Measurements from ENCODE around the gene CAMLG.

CAMLG gene

DNA sequence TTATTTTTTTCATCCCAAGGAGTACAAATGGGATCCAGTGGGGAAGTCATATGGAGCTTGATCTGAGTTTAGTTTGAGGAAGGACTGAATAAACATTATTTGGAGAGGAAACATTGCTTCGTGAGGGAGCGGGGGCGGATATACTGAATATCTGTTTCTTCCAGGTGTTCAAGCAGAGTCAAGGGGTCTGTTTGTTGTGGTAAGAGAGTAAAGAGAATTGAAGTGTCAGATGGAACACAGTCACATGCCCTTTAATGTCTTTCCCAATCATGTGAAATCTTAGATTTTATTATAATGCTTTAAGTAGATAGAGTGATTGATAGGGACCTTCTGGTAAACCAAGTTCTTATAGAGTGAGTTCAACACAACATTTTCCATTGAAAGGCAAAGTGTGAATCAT, 53.9 kb downstream of the CAMLG start:
- H3K4me1 Mint-ChIP-seq, result no peaks in the 10 kb centered on the region
- H3K27me3 Mint-ChIP-seq, result no peaks in the 10 kb centered on the region
- no peak overlapping the region for H3K27ac Mint-ChIP-seq (ENCODE audit: low read depth)
- no peaks in the 10 kb centered on the region for H3K9me3 Mint-ChIP-seq
- no peak overlapping the region for H3K4me3 Mint-ChIP-seq
- peaks cover 64% of the 10 kb centered on the region for H3K36me3 Mint-ChIP-seq (ENCODE audit: insufficient read depth)
- ATAC-seq (replicated peaks; ENCODE audit: extremely low read depth, poor library complexity, severe bottlenecking), result no peak
- no peak for DNase-seq (ENCODE audit: low spot score in 2 of 2)

DNA sequence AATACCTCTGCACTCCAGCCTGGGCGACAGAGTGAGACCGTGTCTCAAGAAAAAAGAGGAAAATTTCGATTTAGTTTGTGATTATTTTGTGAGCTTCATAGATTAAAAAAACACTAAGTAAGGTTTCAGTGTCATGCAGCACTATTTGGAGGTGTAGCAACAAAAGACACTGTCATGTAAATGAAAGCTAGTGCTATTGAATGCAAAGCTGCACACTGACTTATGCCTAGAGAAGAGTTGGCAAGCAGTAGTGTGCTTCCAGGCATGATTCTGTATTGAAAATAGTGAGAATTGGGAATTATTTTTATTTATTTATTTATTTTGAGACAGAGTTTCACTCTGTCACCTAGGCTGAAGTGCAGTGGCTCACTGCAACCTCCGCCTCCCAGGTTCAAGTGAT, 54.8 kb downstream of the CAMLG start:
- no peak overlapping the region for H3K27ac Mint-ChIP-seq (ENCODE audit: low read depth)
- no peak for DNase-seq (ENCODE audit: low spot score in 2 of 2)
- H3K27me3 Mint-ChIP-seq, result no peaks in the 10 kb centered on the region
- ATAC-seq (replicated peaks; ENCODE audit: extremely low read depth, poor library complexity, severe bottlenecking), result no peak
- H3K9me3 Mint-ChIP-seq, result no peaks in the 10 kb centered on the region
- H3K4me3 Mint-ChIP-seq, result no peak overlapping the region
- peaks cover 65% of the 10 kb centered on the region for H3K36me3 Mint-ChIP-seq (ENCODE audit: insufficient read depth)
- no peaks in the 10 kb centered on the region for H3K4me1 Mint-ChIP-seq

- Mint-ChIP-seq H3K27me3 (no peaks in the 10 kb centered on the region), H3K4me1 (no peaks in the 10 kb centered on the region), H3K4me3 (no peak overlapping the region), H3K36me3 (ENCODE audit: insufficient read depth) (peaks cover 67% of the 10 kb centered on the region), H3K27ac (ENCODE audit: low read depth) (no peak overlapping the region), H3K9me3 (no peaks in the 10 kb centered on the region)
- ATAC-seq (replicated peaks; ENCODE audit: extremely low read depth, poor library complexity, severe bottlenecking), result no peak
- no peak for DNase-seq (ENCODE audit: low spot score in 2 of 2)
Measured at GRCh38 chr5:134794082-134794481, 55.7 kb downstream of the CAMLG start.

GRCh38 chr5:134794819-134795218, 56.5 kb downstream of the CAMLG start:
- Mint-ChIP-seq H3K27ac (ENCODE audit: low read depth) (no peak overlapping the region), H3K36me3 (ENCODE audit: insufficient read depth) (peaks cover 66% of the 10 kb centered on the region), H3K4me3 (no peak overlapping the region), H3K9me3 (no peaks in the 10 kb centered on the region), H3K27me3 (no peaks in the 10 kb centered on the region), H3K4me1 (no peaks in the 10 kb centered on the region)
- ATAC-seq (replicated peaks; ENCODE audit: extremely low read depth, poor library complexity, severe bottlenecking) (no peak), DNase-seq (ENCODE audit: low spot score in 2 of 2) (no peak)

- H3K4me1 Mint-ChIP-seq, result no peaks in the 10 kb centered on the region
- no peaks in the 10 kb centered on the region for H3K27me3 Mint-ChIP-seq
- H3K4me3 Mint-ChIP-seq, result no peak overlapping the region
- ATAC-seq (replicated peaks; ENCODE audit: extremely low read depth, poor library complexity, severe bottlenecking) (no peak), DNase-seq (ENCODE audit: low spot score in 2 of 2) (no peak)
- peaks cover 58% of the 10 kb centered on the region for H3K36me3 Mint-ChIP-seq (ENCODE audit: insufficient read depth)
- H3K27ac Mint-ChIP-seq (ENCODE audit: low read depth), result no peak overlapping the region
- H3K9me3 Mint-ChIP-seq, result no peaks in the 10 kb centered on the region
Measured at GRCh38 chr5:134798468-134798867, 60.1 kb downstream of the CAMLG start.
